ENCODE results near the gene BDH1.
"Not testable (repeated sequence)": the region's sequence is repeated elsewhere in the genome, so short reads cannot be mapped to it uniquely, and the experiment has no call there.

BDH1 gene, protein sequence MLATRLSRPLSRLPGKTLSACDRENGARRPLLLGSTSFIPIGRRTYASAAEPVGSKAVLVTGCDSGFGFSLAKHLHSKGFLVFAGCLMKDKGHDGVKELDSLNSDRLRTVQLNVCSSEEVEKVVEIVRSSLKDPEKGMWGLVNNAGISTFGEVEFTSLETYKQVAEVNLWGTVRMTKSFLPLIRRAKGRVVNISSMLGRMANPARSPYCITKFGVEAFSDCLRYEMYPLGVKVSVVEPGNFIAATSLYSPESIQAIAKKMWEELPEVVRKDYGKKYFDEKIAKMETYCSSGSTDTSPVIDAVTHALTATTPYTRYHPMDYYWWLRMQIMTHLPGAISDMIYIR

DNA sequence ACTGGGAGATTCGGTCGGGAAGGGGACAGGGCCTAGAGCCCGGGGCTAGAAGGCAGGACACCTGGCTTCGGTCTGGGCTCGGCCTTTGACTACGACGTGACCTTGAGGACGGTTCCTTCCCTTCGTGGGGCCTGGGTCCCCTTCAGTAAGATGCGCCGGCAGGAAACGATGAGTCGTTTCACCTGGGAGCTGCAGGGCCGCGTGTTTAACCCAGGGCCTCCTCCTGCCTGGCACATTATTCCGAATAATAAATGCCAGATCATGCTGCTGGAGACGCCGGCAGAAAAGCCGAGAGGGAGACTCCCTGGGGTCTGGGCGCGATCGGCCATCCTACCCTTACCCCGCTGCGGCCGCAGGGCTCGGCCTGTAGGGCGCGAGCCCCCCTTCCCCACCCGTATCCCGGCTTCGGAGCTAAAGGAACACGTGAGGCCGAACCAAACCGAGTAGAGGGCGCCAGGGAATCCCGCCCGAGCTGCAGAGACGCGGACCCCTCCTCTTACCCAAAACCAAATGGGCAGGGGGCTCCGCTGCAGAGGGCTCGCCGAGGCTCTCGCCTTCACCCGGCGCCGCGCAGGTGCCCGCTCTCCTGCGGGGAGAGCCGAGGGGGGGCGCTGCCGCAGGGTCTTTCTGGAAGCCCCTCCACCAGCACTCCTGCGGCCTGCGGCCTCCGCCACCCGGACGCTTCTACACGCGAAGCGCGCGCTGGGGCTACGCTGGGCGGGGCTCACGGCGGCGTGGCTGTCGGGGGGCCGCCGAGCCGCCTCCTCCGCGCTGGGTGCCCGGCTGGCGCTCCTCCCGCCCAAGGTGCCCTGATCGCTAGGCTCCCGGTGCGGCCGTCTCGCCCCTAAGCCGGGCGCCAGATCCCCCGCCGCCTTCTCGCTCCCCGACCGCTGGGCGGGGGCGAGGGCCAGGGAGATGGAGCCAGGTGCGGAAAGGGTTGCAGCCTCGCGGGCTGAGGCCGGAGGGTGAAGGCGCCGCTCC lies at the start of gene BDH1:
TSS of gene BDH1 (minus strand) at position 688 of the 981 bp plus-strand sequence. CDS start 9,525 bp downstream, outside the sequence.
- DNase-seq (ENCODE audit: low spot score), result peak; percentile 82

DNA sequence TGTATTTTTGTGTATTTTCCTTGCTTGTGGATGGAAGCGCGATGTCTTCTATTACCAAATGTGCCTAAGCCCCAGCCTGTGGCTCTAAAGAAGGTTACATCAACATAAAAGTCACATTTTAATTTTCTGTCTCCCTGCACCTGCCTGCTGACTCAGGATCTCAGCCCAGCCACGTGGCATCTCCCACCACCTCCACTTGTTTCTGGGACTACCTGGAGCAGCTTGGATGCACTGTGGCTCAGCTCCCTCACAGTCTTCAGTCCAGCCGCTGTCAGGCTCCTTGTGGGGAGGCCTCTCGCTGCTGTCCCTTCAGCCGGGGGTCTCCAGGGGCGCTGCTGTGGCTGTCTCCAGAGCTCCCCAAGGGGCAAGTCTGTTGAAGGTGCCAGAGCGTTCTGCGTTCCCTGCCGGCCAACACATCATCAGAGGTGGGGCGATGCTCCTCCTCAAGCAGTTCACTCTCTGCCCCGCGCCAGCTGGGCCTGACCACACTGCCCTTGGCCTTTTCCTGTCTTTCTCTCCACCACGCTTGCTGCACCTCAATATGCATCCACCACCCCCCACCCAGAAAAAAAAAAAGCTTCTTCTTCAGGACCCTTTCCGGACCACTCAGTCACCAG lies 47.7 kb upstream of the BDH1 start:
- DNase-seq (ENCODE audit: low spot score), result no peak

DNA sequence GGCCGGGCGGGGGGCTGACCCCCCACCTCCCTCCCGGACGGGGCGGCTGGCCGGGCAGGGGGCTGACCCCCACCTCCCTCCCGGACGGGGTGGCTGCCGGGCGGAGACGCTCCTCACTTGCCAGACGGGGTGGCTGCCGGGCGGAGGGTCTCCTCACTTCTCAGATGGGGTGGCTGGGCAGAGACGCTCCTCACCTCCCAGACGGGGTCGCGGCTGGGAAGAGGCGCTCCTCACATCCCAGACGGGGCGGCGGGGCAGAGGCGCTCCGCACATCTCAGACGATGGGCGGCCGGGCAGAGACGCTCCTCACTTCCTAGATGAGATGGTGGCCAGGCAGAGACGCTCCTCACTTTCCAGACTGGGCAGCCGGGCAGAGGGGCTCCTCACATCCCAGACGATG lies 46.6 kb upstream of the BDH1 start:
- DNase-seq (ENCODE audit: low spot score), result not testable (repeated sequence)

DNA sequence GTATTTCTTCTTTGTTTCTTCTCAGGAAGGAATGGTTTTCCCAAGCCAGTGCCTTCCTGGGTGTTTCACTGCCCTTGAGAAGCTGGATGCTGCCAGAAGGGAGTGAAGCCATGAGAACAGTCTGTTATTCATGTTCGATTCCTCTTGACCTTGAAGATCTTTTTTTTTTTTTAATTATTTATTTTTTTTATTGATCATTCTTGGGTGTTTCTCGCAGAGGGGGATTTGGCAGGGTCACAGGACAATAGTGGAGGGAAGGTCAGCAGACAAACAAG lies 45.7 kb upstream of the BDH1 start:
- DNase-seq (ENCODE audit: low spot score), result not testable (repeated sequence)

DNA sequence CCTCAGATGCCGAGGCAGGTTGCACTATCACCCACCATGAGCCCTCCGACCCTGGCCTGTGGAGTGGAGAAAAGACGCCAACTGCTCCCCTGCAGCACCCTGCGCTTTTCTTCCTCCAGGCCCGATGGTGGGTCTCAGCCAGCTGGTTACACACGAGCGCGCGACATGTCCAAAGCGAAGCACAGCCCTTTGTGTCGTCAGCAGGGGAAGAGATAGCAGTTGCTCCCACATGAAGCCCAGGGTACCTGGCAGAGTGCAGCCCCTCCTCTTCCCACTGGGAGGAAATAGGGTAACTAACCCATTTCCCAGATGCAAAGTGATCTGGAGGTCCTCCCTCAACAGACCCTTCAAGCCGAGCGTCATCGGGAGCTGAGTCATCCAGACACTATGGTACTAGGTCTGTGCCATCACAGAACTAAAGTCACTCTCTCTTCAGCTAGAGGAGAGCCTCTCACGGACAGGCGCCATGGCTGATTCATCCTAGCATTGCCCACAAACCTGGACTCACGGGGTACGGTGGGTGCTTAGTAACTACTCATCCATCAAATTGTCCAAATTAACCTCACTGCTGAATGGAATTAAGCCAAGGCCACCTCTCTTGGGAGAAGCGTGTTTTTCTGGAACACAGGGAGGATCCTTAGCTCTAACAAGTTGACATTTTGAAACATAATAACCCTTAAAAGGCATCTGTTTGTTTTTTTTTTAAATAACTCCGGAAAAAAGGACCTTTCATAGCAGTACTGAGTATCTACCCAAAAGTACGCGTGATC lies 45.2 kb upstream of the BDH1 start:
- no peak for DNase-seq (ENCODE audit: low spot score)

DNA sequence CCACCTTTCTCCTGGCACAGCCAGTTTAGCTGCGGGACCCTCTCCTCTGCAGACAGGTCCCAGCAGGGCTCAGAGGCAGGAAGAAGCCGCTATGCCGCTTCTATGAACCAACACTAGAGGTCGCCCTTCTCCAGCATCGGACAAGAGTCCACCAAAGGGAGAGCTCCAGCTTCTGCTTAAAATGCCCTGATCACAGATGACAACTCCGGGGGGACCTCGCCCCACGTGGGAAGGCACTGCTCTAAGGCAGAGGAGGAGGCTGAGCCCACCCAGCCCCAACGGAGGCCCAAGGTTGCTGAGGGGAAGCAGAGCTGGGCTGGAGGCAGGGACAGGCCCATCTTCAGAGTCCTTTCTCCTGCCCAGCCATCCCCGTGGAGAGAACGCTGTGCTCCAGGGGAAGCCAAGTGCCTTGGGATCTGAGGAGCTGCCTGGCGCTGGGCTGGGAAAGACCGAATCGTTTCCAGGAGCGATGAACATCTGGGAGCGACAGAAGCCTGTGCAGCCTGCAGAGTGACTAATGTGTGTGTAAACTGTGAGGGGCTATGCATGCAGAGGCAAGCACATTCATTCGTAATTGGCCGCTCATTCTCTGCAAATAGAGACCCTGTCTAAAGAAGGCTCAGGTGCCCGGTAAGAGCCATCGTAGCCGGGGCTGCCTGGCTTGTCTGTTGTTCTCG lies 43.5 kb upstream of the BDH1 start:
- DNase-seq (ENCODE audit: low spot score), result peak; percentile 85

DNA sequence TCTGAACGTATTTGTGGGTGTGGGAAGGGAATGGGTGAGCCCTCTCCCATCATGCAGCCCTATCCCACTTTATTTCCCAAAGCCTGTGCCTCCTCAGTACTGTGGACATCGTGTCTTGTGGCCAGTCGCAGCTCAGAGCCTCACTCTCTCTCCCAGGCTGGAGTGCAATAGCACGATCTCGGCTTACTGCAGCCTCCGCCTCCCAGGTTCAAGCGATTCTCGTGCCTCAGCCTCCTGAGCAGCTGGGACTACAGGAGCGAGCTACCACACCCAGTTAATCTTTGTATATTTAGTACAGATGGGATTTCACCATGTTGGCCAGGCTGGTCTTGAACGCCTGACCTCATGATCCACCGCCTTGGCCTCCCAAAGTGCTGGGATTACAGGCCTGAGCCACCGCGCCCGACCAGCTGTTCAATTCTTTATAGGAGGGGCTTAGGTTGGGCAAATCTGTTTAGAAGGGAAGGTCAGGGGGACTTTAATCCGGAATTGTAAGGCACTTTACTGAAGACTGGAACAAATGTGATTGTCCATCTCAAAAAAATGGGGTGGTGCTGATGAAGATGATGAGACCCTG lies 42.7 kb upstream of the BDH1 start:
- no peak for DNase-seq (ENCODE audit: low spot score)

DNA sequence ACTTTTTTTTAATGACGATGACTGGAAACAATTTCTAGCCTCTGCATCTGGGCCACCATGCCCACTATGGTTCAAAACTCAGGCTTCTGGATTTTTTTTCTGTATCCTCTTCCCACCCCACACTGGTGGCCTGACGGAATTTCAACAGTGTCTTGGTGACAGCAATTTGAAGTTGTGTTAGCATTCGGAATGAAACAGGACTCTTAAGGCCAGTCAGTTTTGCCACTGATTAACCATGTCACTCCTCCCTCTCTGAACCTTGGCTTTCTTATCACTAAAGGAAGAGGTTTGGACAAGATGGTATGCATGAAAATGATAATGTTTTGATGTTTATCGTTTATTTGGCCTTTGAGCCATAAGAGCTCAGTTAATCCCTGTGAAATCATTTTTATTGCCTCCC lies 41.6 kb upstream of the BDH1 start:
- no peak for DNase-seq (ENCODE audit: low spot score)

DNA sequence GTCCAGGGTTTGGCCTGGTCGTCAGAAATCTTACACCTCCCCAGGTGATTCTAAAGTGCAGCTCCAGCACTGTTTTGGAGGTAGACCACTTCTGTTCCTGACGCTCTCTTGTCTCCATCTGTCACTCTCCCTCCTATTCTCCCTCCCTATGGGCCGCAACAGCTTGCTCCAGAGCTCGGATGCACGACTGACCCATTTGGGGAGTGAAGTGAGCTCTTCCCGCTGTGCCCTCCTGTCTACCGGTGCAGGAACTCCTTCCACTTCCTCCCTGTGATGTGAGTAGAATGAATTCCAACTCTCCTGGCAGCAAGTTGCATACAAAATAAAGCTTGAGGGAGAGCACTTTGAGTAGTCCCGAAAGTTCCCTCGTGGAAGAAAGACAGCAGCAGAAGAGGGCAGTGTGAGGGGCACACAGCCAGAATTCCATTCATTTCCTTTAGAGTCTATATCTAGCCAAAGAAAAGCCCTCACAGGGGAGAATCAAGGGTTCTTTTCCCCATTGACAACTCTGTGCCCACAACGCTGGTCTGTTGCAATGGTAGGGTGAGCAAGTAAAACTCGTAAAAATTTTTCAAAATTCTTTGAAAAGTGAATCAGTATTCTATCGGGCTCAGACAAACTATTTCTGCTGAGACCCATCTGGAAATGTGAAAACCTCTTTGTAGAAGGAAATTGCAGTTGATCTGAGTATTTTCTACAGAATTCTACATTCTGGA lies 39.9 kb upstream of the BDH1 start:
- no peak for DNase-seq (ENCODE audit: low spot score)

DNA sequence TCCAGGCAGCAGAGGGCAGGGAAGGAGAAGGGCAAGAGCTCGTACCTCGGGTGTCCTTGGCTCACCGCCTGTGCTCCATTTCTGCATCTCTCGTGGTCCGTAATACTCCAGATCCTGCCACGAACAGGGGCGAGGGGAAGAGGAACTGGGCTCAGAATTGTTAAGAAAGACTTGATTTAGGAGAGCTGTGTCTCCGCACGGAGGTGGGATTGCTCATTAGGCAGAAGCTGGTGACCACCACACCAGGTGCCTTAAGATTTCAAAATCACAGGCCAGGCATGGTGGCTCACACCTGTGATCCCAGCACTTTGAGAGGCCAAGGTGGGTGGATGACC lies 37.2 kb upstream of the BDH1 start:
- no peak for DNase-seq (ENCODE audit: low spot score)

DNA sequence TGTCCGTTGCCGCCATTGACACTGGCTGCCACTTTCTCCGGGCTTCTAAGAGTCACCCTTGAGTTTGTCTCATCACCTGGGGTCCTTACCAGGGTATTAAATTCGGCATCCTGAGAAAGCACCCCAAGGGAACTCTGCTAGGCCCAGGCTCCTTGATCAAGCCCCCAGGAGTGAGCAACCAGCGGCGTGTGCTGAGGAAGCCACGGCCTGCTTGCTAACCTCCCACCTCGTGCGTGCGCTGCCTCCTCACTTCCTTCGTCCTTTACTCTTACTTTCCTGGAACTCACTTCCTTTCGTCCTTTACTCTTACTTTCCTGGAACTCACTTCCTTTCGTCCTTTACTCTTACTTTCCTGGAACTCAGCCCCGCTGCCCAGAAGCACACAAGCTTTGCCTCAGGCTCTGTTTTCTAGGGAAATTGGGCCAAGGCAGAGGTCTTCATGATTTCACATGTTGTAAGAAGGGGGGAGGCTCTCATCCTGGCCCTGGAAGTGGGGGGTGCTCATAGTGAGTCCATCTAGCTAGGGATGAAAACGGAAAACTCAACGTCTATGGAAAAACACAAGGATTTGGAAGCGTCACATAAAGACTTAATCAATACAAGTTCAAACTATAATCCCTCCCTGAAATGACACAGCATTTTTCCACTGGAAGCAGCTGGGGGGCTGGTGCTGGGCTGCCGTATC lies 36.7 kb upstream of the BDH1 start:
- no peak for DNase-seq (ENCODE audit: low spot score)

DNA sequence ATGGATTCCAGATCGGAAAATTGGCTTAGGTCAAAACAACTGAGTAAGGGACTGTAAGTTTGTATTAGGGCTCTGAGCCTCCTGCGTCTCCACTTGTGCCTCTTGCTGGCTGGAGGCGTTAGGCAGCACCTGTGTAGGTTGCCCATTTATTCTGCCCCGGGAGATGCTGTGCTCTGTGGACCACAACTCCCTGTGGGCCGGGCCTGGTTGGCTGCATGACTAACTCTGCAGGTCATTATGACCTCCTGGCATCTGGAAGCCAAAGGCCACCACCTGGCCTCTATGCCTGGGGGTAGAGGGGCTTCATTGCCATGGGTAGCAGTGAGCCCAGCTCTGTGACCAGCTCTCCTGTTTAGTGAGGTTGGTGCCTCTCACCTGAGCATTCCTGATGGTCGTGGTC lies 36.0 kb upstream of the BDH1 start:
- peak; percentile 12 for DNase-seq (ENCODE audit: low spot score)

DNA sequence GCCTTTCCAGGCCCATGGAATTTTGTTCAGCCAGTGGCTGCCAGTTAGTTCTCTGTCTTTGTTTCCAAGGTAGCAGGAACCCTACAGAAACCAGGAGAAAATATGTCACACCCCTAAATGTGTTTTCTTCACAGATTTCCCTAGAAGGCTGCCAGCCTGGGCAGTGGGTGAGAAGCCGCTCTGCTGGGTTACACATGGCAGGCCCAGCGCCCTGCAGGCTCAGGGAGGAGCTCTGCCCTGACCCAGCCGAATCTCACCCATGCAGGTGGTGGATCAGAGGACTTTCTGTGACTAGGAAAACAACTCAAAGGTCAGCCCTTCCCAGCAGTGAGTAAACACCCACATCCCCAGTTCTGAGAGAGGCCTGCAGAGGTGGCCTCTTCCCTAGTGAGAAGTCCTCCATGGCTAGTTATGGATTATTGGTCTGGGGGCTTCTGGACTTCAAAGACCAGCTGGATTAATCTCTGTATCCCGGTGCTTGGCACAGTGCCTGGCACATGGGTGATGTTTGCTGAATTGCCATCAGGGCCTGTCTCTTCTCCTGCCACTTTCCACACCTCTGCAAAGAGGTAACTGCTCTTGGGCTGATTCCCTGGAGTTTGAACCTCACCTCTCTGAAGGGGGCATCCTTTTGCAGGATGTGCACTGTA lies 34.7 kb upstream of the BDH1 start:
- no peak for DNase-seq (ENCODE audit: low spot score)

DNA sequence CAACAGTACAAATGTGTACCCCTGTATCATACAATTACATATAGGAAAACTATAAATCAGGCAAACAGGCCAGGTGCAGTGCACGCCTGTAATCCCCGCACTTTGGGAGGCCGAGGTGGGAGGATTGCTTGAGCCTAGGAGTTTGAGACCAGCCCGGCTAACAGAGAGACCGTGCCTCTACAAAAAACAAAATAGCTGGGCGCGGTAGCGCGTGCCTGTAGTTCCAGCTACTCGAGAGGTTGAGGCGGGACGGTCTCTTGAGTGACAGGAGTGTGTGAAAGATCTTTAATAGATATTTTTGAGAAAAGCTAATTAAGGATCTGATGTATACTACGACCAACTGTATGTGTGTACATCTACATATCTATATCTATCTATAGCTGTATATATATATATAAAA lies 33.8 kb upstream of the BDH1 start:
- DNase-seq (ENCODE audit: low spot score), result no peak

DNA sequence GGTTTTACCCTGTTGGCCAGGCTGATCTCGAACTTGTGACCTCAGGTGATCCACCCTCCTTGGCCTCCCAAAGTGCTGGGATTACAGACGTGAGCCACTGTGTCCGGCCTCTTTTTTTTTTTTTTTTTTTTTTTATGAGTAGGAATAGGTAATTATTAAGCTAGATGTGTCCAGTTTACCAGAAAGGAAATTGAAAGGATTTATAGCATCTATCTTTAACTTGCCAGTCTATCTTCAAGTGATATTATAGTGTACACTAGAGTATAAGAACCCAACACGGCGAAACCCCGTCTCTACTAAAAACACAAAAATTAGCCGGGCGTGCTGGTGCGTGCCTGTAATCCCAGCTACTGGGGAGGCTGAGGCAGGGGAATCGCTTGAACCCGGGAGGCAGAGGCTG lies 31.0 kb upstream of the BDH1 start:
- not testable (repeated sequence) for DNase-seq (ENCODE audit: low spot score)

DNA sequence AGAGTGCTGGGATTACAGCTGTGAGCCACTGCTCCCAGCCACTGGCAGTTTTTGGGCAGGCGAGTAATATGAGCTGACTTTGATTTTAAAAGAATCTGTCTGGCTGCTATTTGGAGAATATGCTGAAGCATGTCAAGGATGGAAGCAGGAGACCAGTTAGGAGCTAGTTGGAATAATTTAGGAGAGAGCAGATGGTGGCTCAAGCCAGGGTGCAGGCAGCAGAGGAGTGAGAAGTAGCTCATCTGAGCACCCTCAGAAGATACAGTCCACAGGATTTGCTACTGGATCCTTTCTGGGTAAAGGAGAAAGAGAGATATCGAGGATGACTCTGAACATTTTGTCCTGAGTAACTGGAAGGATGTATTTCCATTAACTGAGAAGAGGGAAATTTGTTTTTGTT lies 30.4 kb upstream of the BDH1 start:
- no peak for DNase-seq (ENCODE audit: low spot score)

DNA sequence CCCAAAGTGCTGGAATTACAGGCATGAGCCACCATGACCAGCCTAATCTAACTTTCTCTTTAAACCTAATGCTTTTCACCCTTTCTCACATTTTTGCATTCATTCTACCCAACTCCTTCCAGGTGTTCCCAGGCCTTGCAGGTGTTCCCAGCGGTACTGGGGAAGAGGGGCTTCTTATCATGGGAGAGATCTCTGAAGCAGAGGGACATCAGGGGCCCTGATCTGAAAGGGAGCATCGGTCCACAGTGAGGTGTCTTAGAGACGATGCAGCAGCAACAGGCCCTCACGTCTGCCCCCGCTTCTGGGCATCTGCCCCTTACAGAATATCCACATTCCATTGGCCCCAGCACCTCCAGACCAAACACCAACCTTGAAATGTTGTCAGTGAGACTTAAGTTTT lies 29.0 kb upstream of the BDH1 start:
- no peak for DNase-seq (ENCODE audit: low spot score)

DNA sequence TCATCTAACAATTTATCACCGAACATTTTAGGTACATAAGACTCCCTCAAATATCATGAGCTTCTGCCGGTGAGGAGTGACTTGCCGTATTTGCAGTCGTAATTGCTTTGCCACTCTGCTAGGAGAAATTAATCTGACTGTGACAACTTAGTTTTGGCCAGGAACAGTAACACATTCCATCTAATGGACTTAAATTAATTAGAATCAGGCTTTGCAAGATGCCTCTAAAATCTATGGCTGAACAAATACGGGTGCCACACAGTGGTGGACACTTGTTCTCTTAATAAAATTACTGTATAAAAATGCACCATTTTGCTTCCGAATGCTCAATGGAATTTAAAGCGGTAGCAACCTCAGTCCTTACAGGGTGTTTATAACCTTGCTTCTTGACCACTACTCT lies 27.6 kb upstream of the BDH1 start:
- no peak for DNase-seq (ENCODE audit: low spot score)

DNA sequence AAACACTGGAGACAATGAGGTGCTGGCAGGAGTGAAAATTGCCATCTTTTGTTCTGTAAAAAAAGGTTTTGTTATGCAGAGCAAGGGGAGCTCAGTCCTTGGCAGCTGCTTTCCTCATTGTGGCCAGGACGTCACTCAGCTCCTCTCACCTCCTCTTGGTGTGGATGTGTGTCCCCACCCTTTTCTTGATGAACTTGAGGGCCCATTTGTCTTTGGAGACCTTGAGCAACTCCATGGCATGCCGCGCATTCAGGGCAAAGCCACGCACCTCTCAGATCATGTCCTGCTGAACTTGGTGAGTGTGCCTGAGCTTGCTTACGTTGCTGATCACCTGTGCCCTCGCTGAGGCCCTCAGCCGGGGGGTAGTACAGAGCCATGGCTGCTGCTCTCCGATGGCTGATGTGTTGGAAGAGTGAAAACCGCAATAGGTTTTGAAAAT lies 24.5 kb upstream of the BDH1 start:
- no peak for DNase-seq (ENCODE audit: low spot score)

DNA sequence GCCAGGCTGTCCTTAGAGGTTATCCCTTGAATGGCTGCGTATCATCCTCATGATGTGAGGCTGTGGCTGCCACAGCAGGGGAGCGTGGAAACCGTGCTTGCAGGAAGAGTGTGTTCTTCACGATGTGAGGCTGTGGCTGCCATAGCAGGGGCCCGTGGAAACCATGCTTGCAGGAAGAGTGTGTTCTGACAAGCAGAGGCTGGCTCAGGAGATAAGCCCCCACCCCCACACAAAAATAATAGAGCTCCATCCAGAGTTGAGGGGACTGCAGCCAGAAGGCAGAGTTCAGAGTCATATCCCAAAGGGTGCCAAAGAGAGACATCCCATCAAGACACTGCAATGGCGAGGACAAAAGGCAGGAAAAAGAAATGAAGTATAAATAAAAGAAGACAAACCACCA lies 22.6 kb upstream of the BDH1 start:
- no peak for DNase-seq (ENCODE audit: low spot score)

All from NAMALWA (cell line).